Caco-2 (cell line): ENCODE measurements around the gene IGF2. TPM values are rescaled to one million over a fixed set of nuclear protein-coding genes. Genes with fewer than 3 reads are reported as not detected.

ENCODE experiments used
- BruUV-seq: library from RNA; stranded (reverse); fragments of 400-500 nt; replicated peaks from 2 replicates; lab custom pipeline; 2021; lab: Mats Ljungman, UMichigan
- CTCF ChIA-PET: fragments of 300-600 bp; sonication (Branson Sonifier 250); formaldehyde crosslinking; loops from one replicate; lab custom pipeline; 2022; ENCODE audit warnings: antibody characterized with exemption; lab: Charles Lee
- POLR2A ChIA-PET: fragments of 300-600 bp; sonication (Branson Sonifier 250); formaldehyde crosslinking; loops from one replicate; lab custom pipeline; 2022; ENCODE audit warnings: antibody characterized with exemption; lab: Charles Lee
- DNase-seq, 2 experiments: peaks; one replicate each; pipeline versions ENCODE4 v3.0.0 to v3.0.0-alpha.2; 2020 to 2022
- H3K27me3 ChIP-seq: replicated peaks from 2 replicates; pipeline ENCODE4 v1.6.0; 2011; ENCODE audit warnings: low read length; ENCODE audit not compliant: control insufficient read depth, insufficient read depth
- H3K36me3 ChIP-seq: 2 replicates; pipeline ENCODE4 v1.5.1; 2011; ENCODE audit warnings: low read length; ENCODE audit not compliant: control insufficient read depth, insufficient read depth
- H3K4me1 ChIP-seq: fragments of 250-450 bp; sonication (Bioruptor Pico); 2 replicates; pipeline ENCODE4 v1.5.1; 2020; ENCODE audit warnings: mild to moderate bottlenecking
- H3K4me3 ChIP-seq: 2 replicates; pipeline ENCODE4 v1.5.1; 2011; ENCODE audit warnings: low read depth, mild to moderate bottlenecking, control low read depth, low read length
- H3K9me3 ChIP-seq: fragments of 250-450 bp; sonication (Bioruptor Pico); 2 replicates; pipeline ENCODE4 v1.5.1; 2020; ENCODE audit warnings: mild to moderate bottlenecking, moderate library complexity
- H3K27ac Mint-ChIP-seq: one replicate; pipeline ENCODE4 v1.8.0; 2022; ENCODE audit warnings: mixed read lengths; ENCODE audit not compliant: unreplicated experiment
- H3K27me3 Mint-ChIP-seq: one replicate; pipeline ENCODE4 v1.8.0; 2022; ENCODE audit warnings: mixed read lengths; ENCODE audit not compliant: insufficient read depth, unreplicated experiment
- H3K36me3 Mint-ChIP-seq: one replicate; pipeline ENCODE4 v1.8.0; 2022; ENCODE audit warnings: mild to moderate bottlenecking, mixed read lengths; ENCODE audit not compliant: insufficient read depth, unreplicated experiment
- H3K4me1 Mint-ChIP-seq: one replicate; pipeline ENCODE4 v1.8.0; 2022; ENCODE audit warnings: low read depth, mixed read lengths; ENCODE audit not compliant: unreplicated experiment
- H3K4me3 Mint-ChIP-seq: one replicate; pipeline ENCODE4 v1.8.0; 2022; ENCODE audit warnings: mild to moderate bottlenecking, moderate library complexity, mixed read lengths; ENCODE audit not compliant: unreplicated experiment
- H3K9me3 Mint-ChIP-seq: one replicate; pipeline ENCODE4 v1.8.0; 2022; ENCODE audit warnings: mixed read lengths; ENCODE audit not compliant: unreplicated experiment
- intact Hi-C: fragments of 100-400 bp; cut with micrococcal nuclease; formaldehyde crosslinking; loops from one replicate; pipeline ENCODE4 v1.10.0; 2022; ENCODE audit not compliant: unreplicated experiment
- total RNA-seq: library from RNA; stranded (reverse); gene quantifications from 2 replicates; pipeline ENCODE4 v1.2.3, GENCODE V29; 2022
- TF ChIP-seq, protein P1 (sequence below), 2 experiments: fragments of 200-600 bp in 1 of 2; IDR thresholded peaks; 1 replicate in 1 of 2; 2 replicates in 1 of 2; pipeline versions ENCODE4 v1.5.1 to v1.8.0; 2011 to 2022; ENCODE audit warnings: antibody characterized with exemption in 1 of 2, control low read depth in 1 of 2, inconsistent platforms in 1 of 2, low read depth in 1 of 2, low read length in 1 of 2, mild to moderate bottlenecking in 1 of 2, moderate library complexity in 1 of 2; ENCODE audit not compliant: insufficient read depth in 1 of 2, severe bottlenecking in 1 of 2, unreplicated experiment in 1 of 2

Gene IGF2
- total RNA-seq, 1 experiment from 2014 or later = 1,397 TPM

DNA sequence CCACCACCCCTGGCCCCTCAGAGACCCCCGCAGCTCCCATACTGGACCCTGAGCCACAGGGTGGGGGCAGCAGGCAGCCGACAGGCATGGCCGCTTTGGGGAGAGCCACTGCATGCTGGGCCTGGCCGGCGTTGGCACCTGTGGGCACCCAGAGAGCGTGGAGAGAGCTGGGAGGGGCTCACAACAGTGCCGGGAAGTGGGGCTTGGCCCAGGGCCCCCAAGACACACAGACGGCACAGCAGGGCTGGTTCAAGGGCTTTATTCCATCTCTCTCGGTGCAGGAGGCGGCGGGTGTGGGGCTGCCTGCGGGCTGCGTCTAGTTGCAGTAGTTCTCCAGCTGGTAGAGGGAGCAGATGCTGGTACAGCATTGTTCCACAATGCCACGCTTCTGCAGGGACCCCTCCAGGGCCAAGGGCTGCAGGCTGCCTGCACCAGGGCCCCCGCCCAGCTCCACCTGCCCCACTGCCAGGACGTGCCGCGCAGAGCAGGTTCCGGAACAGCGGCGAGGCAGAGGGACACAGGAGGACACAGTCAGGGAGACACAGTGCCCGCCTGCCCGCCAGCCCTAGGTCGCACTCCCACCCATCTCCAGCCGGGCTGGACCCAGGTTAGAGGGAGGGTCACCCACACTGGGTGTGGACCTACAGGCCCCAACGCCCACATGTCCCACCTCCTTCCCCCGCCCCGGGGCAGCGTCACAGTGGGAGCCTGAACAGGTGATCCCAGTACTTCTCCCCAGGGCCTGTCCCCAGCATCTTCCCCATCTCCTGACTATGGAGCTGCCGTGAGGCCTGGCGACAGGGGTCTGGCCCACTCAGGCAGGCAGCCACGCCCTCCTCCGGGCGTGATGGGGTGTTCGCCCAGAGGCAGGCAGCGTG lies 20.6 kb upstream of the IGF2 start:
- H3K27me3 Mint-ChIP-seq = no peaks in the 10 kb centered on the region
- no peaks in the 10 kb centered on the region for H3K36me3 Mint-ChIP-seq
- no peaks in the 10 kb centered on the region for H3K9me3 Mint-ChIP-seq
- H3K4me1 ChIP-seq = 0 out of 2 replicates have a peak, but pooled peaks cover 3% of the 10 kb centered on the region
- TF ChIP-seq, protein P1, sequence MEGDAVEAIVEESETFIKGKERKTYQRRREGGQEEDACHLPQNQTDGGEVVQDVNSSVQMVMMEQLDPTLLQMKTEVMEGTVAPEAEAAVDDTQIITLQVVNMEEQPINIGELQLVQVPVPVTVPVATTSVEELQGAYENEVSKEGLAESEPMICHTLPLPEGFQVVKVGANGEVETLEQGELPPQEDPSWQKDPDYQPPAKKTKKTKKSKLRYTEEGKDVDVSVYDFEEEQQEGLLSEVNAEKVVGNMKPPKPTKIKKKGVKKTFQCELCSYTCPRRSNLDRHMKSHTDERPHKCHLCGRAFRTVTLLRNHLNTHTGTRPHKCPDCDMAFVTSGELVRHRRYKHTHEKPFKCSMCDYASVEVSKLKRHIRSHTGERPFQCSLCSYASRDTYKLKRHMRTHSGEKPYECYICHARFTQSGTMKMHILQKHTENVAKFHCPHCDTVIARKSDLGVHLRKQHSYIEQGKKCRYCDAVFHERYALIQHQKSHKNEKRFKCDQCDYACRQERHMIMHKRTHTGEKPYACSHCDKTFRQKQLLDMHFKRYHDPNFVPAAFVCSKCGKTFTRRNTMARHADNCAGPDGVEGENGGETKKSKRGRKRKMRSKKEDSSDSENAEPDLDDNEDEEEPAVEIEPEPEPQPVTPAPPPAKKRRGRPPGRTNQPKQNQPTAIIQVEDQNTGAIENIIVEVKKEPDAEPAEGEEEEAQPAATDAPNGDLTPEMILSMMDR (IDR thresholded peaks at IDR 0.05; ENCODE audit: insufficient read depth in 1 of 2, low read depth in 1 of 2, low read length in 1 of 2, severe bottlenecking in 1 of 2, unreplicated experiment in 1 of 2) = no peak
- no peaks in the 10 kb centered on the region for H3K4me1 Mint-ChIP-seq
- H3K27ac Mint-ChIP-seq = no peak overlapping the region
- intact Hi-C loops = no loop called here
- no peaks in the 10 kb centered on the region for H3K27me3 ChIP-seq
- no peaks in the 10 kb centered on the region for H3K36me3 ChIP-seq
- BruUV-seq = no TSS peak
- no peak for DNase-seq
- no peak overlapping the region for H3K4me3 ChIP-seq
- POLR2A ChIA-PET = interaction anchor here (0.6 kb wide), 1 partner anchor 217 kb away, joined by 3 read pairs; no protein-coding TSS in a partner anchor
- no peaks in the 10 kb centered on the region for H3K9me3 ChIP-seq
- H3K4me3 Mint-ChIP-seq = no peak overlapping the region
- CTCF ChIA-PET = interaction anchor here (2.3 to 11.5 kb wide), 2 partner anchors 8 to 507 kb away, joined by 15 to 168 read pairs; no protein-coding TSS in a partner anchor

- H3K27me3 Mint-ChIP-seq = no peaks in the 10 kb centered on the region
- 0 out of 2 replicates have a peak, but pooled peaks cover 3% of the 10 kb centered on the region for H3K4me1 ChIP-seq
- ChIA-PET CTCF (interaction anchor here (0.7 to 2.3 kb wide), 3 partner anchors 27 to 506 kb away, joined by 3 to 15 read pairs (median 3); no protein-coding TSS in a partner anchor), POLR2A (interaction anchor here (0.6 kb wide), 1 partner anchor 218 kb away, joined by 3 read pairs; no protein-coding TSS in a partner anchor)
- intact Hi-C loops = no loop called here
- no peaks in the 10 kb centered on the region for H3K4me1 Mint-ChIP-seq
- no peak overlapping the region for H3K27ac Mint-ChIP-seq
- TF ChIP-seq, protein P1 (IDR thresholded peaks at IDR 0.05; ENCODE audit: insufficient read depth in 1 of 2, low read depth in 1 of 2, low read length in 1 of 2, severe bottlenecking in 1 of 2, unreplicated experiment in 1 of 2) = no peak
- H3K36me3 ChIP-seq = no peaks in the 10 kb centered on the region
- no peaks in the 10 kb centered on the region for H3K36me3 Mint-ChIP-seq
- H3K9me3 ChIP-seq = no peaks in the 10 kb centered on the region
- H3K9me3 Mint-ChIP-seq = no peaks in the 10 kb centered on the region
- BruUV-seq = no TSS peak
- H3K27me3 ChIP-seq = no peaks in the 10 kb centered on the region
- H3K4me3 Mint-ChIP-seq = no peak overlapping the region
- no peak overlapping the region for H3K4me3 ChIP-seq
- no peak for DNase-seq
Observed at GRCh38 chr11:2158966-2159365, 19.8 kb upstream of the IGF2 start.

DNA sequence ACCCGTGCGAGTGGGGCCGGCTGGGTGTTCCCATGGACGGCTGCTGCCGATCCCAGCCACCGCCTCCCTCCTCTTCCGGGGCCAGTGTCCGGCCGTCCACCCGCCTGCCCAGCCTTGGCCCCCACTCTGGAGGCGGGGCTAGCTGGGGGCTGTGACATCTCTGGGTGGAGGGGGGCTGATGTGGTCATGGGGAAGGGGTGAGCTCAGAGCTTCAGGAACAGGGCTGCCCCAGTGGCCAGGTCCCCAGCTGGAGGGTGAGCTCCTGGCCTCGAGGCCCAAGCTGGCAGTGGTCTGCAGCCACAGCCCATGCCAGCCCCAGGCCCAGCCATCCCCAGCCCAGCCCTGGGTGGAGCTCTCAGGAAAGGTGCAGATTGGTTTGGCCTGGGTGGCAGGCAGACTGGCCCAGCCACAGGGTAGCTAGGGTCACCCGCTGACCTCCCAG lies 19.1 kb upstream of the IGF2 start:
- CTCF ChIA-PET = interaction anchor here (0.6 to 2.3 kb wide), 6 partner anchors 10 to 518 kb away, joined by 3 to 15 read pairs (median 4); no protein-coding TSS in a partner anchor
- TF ChIP-seq, protein P1 (IDR thresholded peaks at IDR 0.05; ENCODE audit: insufficient read depth in 1 of 2, low read depth in 1 of 2, low read length in 1 of 2, severe bottlenecking in 1 of 2, unreplicated experiment in 1 of 2) = no peak

More for the DNA sequence above, 19.1 kb upstream of the IGF2 start:
- Mint-ChIP-seq H3K27ac (no peak overlapping the region), H3K9me3 (no peaks in the 10 kb centered on the region), H3K36me3 (no peaks in the 10 kb centered on the region), H3K4me1 (no peaks in the 10 kb centered on the region), H3K27me3 (no peaks in the 10 kb centered on the region), H3K4me3 (no peak overlapping the region)
- BruUV-seq = no TSS peak
- no peaks in the 10 kb centered on the region for H3K27me3 ChIP-seq
- DNase-seq = no peak
- H3K4me1 ChIP-seq = 0 out of 2 replicates have a peak, but pooled peaks cover 3% of the 10 kb centered on the region
- H3K9me3 ChIP-seq = no peaks in the 10 kb centered on the region
- intact Hi-C loops = no loop called here
- H3K4me3 ChIP-seq = no peak overlapping the region
- POLR2A ChIA-PET = no interaction called here
- H3K36me3 ChIP-seq = no peaks in the 10 kb centered on the region
